ENCODE results near the gene SUSD1.

DNA sequence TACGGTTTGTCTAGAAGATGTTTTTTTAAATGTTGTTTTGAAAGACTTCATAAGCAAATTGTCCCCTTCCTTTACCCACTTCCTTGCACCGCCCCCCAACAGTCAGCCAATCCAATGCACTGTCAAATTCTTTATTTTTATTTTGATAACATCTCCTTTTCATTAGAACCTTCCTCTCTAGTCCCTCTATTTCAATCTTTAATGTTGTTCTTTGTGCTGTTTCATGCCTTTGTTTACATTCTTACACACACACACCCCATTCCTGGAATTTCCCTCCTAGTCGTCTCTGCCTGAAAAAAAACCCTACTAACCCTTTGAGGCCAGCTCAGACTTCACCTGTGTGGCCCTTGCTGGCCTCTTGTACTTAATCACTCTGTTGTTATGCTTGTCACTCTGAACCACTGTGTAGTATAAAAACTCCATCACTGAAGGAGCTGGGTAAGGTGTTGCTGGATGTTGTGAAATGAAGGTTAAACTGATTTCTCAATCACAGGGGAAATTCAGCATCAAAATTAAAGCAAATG is 145.1 kb downstream of the SUSD1 start:
- no peak for TF ChIP-seq POLR2A (IDR thresholded peaks at IDR 0.05; ENCODE audit: extremely low read depth, insufficient read length)
- TF ChIP-seq, protein P1, sequence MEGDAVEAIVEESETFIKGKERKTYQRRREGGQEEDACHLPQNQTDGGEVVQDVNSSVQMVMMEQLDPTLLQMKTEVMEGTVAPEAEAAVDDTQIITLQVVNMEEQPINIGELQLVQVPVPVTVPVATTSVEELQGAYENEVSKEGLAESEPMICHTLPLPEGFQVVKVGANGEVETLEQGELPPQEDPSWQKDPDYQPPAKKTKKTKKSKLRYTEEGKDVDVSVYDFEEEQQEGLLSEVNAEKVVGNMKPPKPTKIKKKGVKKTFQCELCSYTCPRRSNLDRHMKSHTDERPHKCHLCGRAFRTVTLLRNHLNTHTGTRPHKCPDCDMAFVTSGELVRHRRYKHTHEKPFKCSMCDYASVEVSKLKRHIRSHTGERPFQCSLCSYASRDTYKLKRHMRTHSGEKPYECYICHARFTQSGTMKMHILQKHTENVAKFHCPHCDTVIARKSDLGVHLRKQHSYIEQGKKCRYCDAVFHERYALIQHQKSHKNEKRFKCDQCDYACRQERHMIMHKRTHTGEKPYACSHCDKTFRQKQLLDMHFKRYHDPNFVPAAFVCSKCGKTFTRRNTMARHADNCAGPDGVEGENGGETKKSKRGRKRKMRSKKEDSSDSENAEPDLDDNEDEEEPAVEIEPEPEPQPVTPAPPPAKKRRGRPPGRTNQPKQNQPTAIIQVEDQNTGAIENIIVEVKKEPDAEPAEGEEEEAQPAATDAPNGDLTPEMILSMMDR (IDR thresholded peaks at IDR 0.05; ENCODE audit: low read depth, low read length): no peak
- TF ChIP-seq, protein P2, sequence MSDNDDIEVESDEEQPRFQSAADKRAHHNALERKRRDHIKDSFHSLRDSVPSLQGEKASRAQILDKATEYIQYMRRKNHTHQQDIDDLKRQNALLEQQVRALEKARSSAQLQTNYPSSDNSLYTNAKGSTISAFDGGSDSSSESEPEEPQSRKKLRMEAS (IDR thresholded peaks at IDR 0.05; ENCODE audit: low read depth, low read length): no peak
